CD8-positive, alpha-beta memory T cell (primary cell): Measurements from ENCODE around the gene CETP. TPM values are rescaled to one million over a fixed set of nuclear protein-coding genes. Genes with fewer than 3 reads are reported as not detected.
"Not testable (repeated sequence)": the region's sequence is repeated elsewhere in the genome, so short reads cannot be mapped to it uniquely, and the experiment has no call there.

Experiments
- CTCF ChIA-PET: fragments of 350-600 bp; sonication (Branson Sonifier 250); formaldehyde crosslinking; loops from one replicate; lab custom pipeline; 2021; ENCODE audit warnings: antibody characterized with exemption; lab: Charles Lee
- POLR2A ChIA-PET: fragments of 350-600 bp; sonication (Branson Sonifier 250); formaldehyde crosslinking; loops from one replicate; lab custom pipeline; 2021; ENCODE audit warnings: antibody characterized with exemption; lab: Charles Lee
- DNase-seq, 5 donors: peaks; one replicate each; pipeline versions ENCODE4 v3.0.0 to v3.0.0-alpha.2; 2020 to 2022; ENCODE audit warnings: mixed read lengths in 1 of 5
- H3K27ac ChIP-seq: one replicate; pipeline ENCODE4 v1.7.0; 2013; ENCODE audit warnings: low read depth, mild to moderate bottlenecking, low read length, moderate library complexity
- H3K27me3 ChIP-seq: 2 replicates; pipeline ENCODE4 v1.7.0; 2013; ENCODE audit warnings: low read length, mild to moderate bottlenecking; ENCODE audit not compliant: insufficient read depth, poor library complexity, severe bottlenecking
- H3K36me3 ChIP-seq: 2 replicates; pipeline ENCODE4 v1.7.0; 2013; ENCODE audit warnings: mild to moderate bottlenecking, low read length, moderate library complexity; ENCODE audit not compliant: insufficient read depth
- H3K4me1 ChIP-seq: 2 replicates; pipeline ENCODE4 v1.7.0; 2013; ENCODE audit warnings: mild to moderate bottlenecking, low read length, moderate library complexity; ENCODE audit not compliant: insufficient read depth
- H3K4me3 ChIP-seq: 2 replicates; pipeline ENCODE4 v1.7.0; 2013; ENCODE audit warnings: mild to moderate bottlenecking, low read length
- H3K9me3 ChIP-seq: 2 replicates; pipeline ENCODE4 v1.7.0; 2013; ENCODE audit warnings: mild to moderate bottlenecking, low read length
- H3K27ac Mint-ChIP-seq, 8 donors: one replicate each; pipeline ENCODE4 v1.8.0; 2020 to 2021; ENCODE audit warnings: mixed read lengths in 8 of 8, mild to moderate bottlenecking in 6 of 8, inconsistent platforms in 3 of 8, moderate library complexity in 3 of 8
- H3K27me3 Mint-ChIP-seq, 2 donors: one replicate each; pipeline ENCODE4 v1.8.0; 2020 to 2021; ENCODE audit warnings: mixed read lengths in 2 of 2, mild to moderate bottlenecking in 1 of 2, moderate library complexity in 1 of 2
- H3K36me3 Mint-ChIP-seq, 3 donors: one replicate each; pipeline ENCODE4 v1.8.0; 2020 to 2021; ENCODE audit warnings: mixed read lengths in 3 of 3, inconsistent platforms in 1 of 3, mild to moderate bottlenecking in 1 of 3
- H3K4me1 Mint-ChIP-seq, 3 donors: one replicate each; pipeline ENCODE4 v1.8.0; 2020 to 2021; ENCODE audit warnings: mixed read lengths in 3 of 3, inconsistent platforms in 1 of 3, mild to moderate bottlenecking in 1 of 3
- H3K4me3 Mint-ChIP-seq, 7 donors: one replicate each; pipeline ENCODE4 v1.8.0; 2020 to 2021; ENCODE audit warnings: mixed read lengths in 7 of 7, mild to moderate bottlenecking in 6 of 7, moderate library complexity in 4 of 7, inconsistent platforms in 2 of 7
- H3K9me3 Mint-ChIP-seq, 5 donors: one replicate each; pipeline ENCODE4 v1.8.0; 2020 to 2022; ENCODE audit warnings: mixed read lengths in 5 of 5, mild to moderate bottlenecking in 3 of 5, moderate library complexity in 2 of 5, inconsistent platforms in 1 of 5
- polyA plus RNA-seq: library from polyadenylated mRNA; unstranded; fragments of 300-500 nt; fragmentation: Illumina TruSeq; gene quantifications from one replicate; pipeline ENCODE4 v1.2.3, GENCODE V29; 2021
- total RNA-seq, 2 experiments: library from RNA; stranded (reverse); gene quantifications; one replicate each; pipeline ENCODE4 v1.2.3, GENCODE V29; 2021

The CETP gene
- total and polyA plus RNA-seq, 3 experiments from 2014 or later = not detected

GRCh38 chr16:56989988-56990387, 28.2 kb downstream of the CETP start:
- no peak for DNase-seq
- H3K27ac Mint-ChIP-seq = peak overlapping the region; percentile 94 to 100 (median 98)
- peak overlapping the region; percentile 88 for H3K4me3 ChIP-seq
- peaks cover 62% of the 10 kb centered on the region for H3K4me1 ChIP-seq
- peak overlapping the region; percentile 81 for H3K27ac ChIP-seq
- H3K36me3 Mint-ChIP-seq = peaks cover 10 to 54% (median 21%) of the 10 kb centered on the region in 3 donors
- peaks cover 69 to 83% (median 74%) of the 10 kb centered on the region in 3 donors for H3K4me1 Mint-ChIP-seq
- H3K9me3 Mint-ChIP-seq = no peaks in the 10 kb centered on the region
- H3K27me3 Mint-ChIP-seq = no peaks in the 10 kb centered on the region
- no peaks in the 10 kb centered on the region for H3K27me3 ChIP-seq
- H3K9me3 ChIP-seq = no peaks in the 10 kb centered on the region
- H3K36me3 ChIP-seq = peaks cover 5% of the 10 kb centered on the region
- ChIA-PET POLR2A (interaction anchor here (0.6 to 4.6 kb wide), 20 partner anchors 8 to 57 kb away, joined by 3 to 34 read pairs (median 6); no protein-coding TSS in a partner anchor), CTCF (interaction anchor here (0.8 to 8.9 kb wide), 12 partner anchors 9 to 94 kb away, joined by 3 to 80 read pairs (median 6); no protein-coding TSS in a partner anchor)
- H3K4me3 Mint-ChIP-seq = peak overlapping the region; percentile 98 to 100 (median 99)

- Histone ChIP-seq H3K36me3 (peaks cover 5% of the 10 kb centered on the region), H3K4me3 (peak overlapping the region; percentile 88), H3K27me3 (no peaks in the 10 kb centered on the region), H3K27ac (peak overlapping the region; percentile 81), H3K4me1 (peaks cover 62% of the 10 kb centered on the region), H3K9me3 (no peaks in the 10 kb centered on the region)
- CTCF ChIA-PET = interaction anchor here (1.0 to 8.9 kb wide), 7 partner anchors 8 to 93 kb away, joined by 3 to 80 read pairs (median 5); no protein-coding TSS in a partner anchor
- Mint-ChIP-seq H3K4me3 (peak overlapping the region; percentile 98 to 100 (median 99)), H3K4me1 (peaks cover 69 to 83% (median 74%) of the 10 kb centered on the region in 3 donors), H3K36me3 (peaks cover 10 to 58% (median 18%) of the 10 kb centered on the region in 3 donors), H3K27ac (peak overlapping the region; percentile 94 to 100 (median 98)), H3K27me3 (no peaks in the 10 kb centered on the region), H3K9me3 (no peaks in the 10 kb centered on the region)
- POLR2A ChIA-PET = interaction anchor here (0.7 to 4.6 kb wide), 8 partner anchors 9 to 60 kb away, joined by 4 to 34 read pairs (median 14); no protein-coding TSS in a partner anchor
- DNase-seq = no peak
Observed at GRCh38 chr16:56990407-56991286, 28.9 kb downstream of the CETP start.

DNA sequence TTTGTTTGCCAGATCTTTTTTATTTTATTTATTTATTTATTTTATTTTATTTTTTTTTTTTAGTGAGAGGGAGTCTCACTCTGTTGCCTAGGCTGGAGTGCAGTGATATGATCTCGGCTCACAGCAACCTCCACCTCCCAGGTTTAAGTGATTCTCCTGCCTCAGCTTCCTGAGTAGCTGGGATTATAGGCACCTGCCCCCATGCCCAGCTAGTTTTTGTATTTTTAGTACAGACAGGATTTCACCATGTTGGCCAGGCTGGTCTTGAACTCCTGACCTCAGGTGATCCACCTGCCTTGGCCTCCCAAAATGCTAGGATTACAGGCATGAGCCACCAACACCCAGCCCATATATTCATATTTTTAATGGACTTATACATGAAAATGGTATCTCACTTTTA, 30.7 kb downstream of the CETP start:
- H3K27me3 Mint-ChIP-seq, H3K27me3 ChIP-seq, H3K36me3 ChIP-seq, H3K27ac ChIP-seq, H3K9me3 ChIP-seq, H3K9me3 Mint-ChIP-seq: not testable (repeated sequence)
- DNase-seq = peak in 1 of 5 donors; percentile 5
- Histone ChIP-seq H3K4me1 (peaks cover 64% of the 10 kb centered on the region), H3K4me3 (peak overlapping the region; percentile 69)
- Mint-ChIP-seq H3K4me3 (peak overlapping the region; percentile 98 to 100 (median 99)), H3K27ac (peak overlapping the region; percentile 85 to 100 (median 96)), H3K4me1 (peaks cover 74 to 83% (median 75%) of the 10 kb centered on the region in 3 donors), H3K36me3 (peaks cover 15 to 71% (median 18%) of the 10 kb centered on the region in 3 donors)
- CTCF ChIA-PET = interaction anchor here (1.2 to 2.2 kb wide), 4 partner anchors 26 to 49 kb away, joined by 3 to 9 read pairs (median 6); no protein-coding TSS in a partner anchor
- POLR2A ChIA-PET = interaction anchor here (0.9 to 1.3 kb wide), 3 partner anchors 18 to 31 kb away, joined by 3 to 4 read pairs (median 3); no protein-coding TSS in a partner anchor

DNA sequence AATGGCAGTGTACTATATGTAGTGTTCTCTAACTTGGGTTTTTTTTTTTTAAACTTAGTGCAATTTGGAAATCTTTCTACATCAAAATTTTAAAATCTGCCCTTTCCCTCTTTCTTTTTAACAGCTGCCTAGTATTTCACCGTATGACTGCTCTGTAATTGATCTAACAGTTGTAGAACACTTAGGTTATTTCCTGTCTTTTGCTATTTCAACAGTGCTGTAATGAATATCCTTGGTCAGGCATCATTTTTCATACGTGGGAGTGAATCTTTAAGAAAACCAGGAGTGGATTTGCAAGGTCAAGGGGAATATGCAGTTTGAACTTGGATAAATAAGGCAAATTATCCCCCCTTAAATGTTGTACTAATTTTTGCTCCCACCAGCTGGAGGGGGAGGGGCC, 31.5 kb downstream of the CETP start:
- H3K9me3 Mint-ChIP-seq = no peaks in the 10 kb centered on the region
- peaks cover 74 to 83% (median 75%) of the 10 kb centered on the region in 3 donors for H3K4me1 Mint-ChIP-seq
- Histone ChIP-seq H3K4me3 (peak overlapping the region; percentile 64), H3K36me3 (peaks cover 8% of the 10 kb centered on the region), H3K27me3 (no peaks in the 10 kb centered on the region), H3K4me1 (peaks cover 64% of the 10 kb centered on the region), H3K27ac (no peak overlapping the region), H3K9me3 (no peaks in the 10 kb centered on the region)
- ChIA-PET CTCF (interaction anchor here (1.0 to 2.2 kb wide), 5 partner anchors 26 to 48 kb away, joined by 3 to 9 read pairs (median 5); no protein-coding TSS in a partner anchor), POLR2A (interaction anchor here (0.6 to 1.3 kb wide), 3 partner anchors 29 to 403 kb away, joined by 3 to 5 read pairs (median 3); no protein-coding TSS in a partner anchor)
- DNase-seq = no peak
- no peaks in the 10 kb centered on the region for H3K27me3 Mint-ChIP-seq
- H3K36me3 Mint-ChIP-seq = peaks cover 15 to 70% (median 16%) of the 10 kb centered on the region in 3 donors
- H3K27ac Mint-ChIP-seq = peak overlapping the region; percentile 61 to 99 (median 94)
- peak overlapping the region; percentile 80 to 99 (median 89) for H3K4me3 Mint-ChIP-seq

- Mint-ChIP-seq H3K27ac (peak overlapping the region; percentile 92 to 99 (median 94)), H3K27me3 (no peaks in the 10 kb centered on the region), H3K4me3 (peak overlapping the region; percentile 80 to 99 (median 89)), H3K9me3 (no peaks in the 10 kb centered on the region), H3K36me3 (peaks cover 15 to 74% (median 17%) of the 10 kb centered on the region in 3 donors), H3K4me1 (peaks cover 79 to 83% (median 82%) of the 10 kb centered on the region in 3 donors)
- POLR2A ChIA-PET = interaction anchor here (1.0 to 2.6 kb wide), 3 partner anchors 28 to 47 kb away, joined by 3 to 8 read pairs (median 7); no protein-coding TSS in a partner anchor
- no peaks in the 10 kb centered on the region for H3K9me3 ChIP-seq
- H3K27me3 ChIP-seq = no peaks in the 10 kb centered on the region
- CTCF ChIA-PET = interaction anchor here (1.0 to 3.2 kb wide), 4 partner anchors 11 to 30 kb away, joined by 3 to 19 read pairs (median 4); no protein-coding TSS in a partner anchor
- peaks cover 69% of the 10 kb centered on the region for H3K4me1 ChIP-seq
- peaks cover 15% of the 10 kb centered on the region for H3K36me3 ChIP-seq
- H3K4me3 ChIP-seq = peak overlapping the region; percentile 49
- peak in 1 of 5 donors; percentile 47 for DNase-seq
- H3K27ac ChIP-seq = peak overlapping the region; percentile 44
Observed at GRCh38 chr16:56994311-56994710, 32.6 kb downstream of the CETP start.

DNA sequence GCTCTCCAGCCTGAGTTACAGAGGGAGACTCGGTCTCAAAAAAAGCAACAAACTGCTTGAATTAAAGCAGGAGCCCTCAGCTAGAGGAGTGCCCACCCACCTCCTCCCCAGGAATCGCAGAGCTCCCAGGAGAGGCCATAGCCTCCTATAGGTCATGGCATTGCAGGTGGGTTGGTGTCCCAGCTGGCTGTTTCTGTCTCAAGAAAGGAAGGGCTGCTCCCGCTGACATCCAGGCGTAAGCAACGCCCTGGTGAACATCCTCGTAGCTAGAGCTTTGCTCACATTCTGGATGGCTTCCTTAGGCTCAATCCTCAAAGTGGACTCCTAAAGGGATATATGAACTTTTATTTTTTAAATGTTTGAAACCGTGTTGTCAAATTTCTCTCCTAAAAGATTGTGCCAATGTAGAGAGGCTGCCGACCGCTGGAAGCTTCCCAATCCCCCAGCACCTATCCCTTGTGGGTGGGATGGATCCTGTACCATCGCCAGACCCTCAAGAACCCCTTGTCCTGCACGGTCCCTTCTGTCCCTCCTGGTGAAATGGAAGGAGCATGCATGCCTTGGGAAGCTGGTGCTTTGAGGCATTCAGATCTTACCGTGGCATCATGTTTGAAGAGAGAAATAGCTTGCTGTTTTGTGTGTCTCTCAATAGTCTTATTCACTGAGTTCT, 33.5 kb downstream of the CETP start:
- H3K27me3 Mint-ChIP-seq = no peaks in the 10 kb centered on the region
- Histone ChIP-seq H3K27ac (peak overlapping the region; percentile 13), H3K4me3 (peak overlapping the region; percentile 49), H3K27me3 (no peaks in the 10 kb centered on the region), H3K4me1 (peaks cover 79% of the 10 kb centered on the region), H3K36me3 (peaks cover 15% of the 10 kb centered on the region), H3K9me3 (no peaks in the 10 kb centered on the region)
- H3K36me3 Mint-ChIP-seq = peaks cover 15 to 67% (median 15%) of the 10 kb centered on the region in 3 donors
- CTCF ChIA-PET = interaction anchor here (1.0 to 3.2 kb wide), 7 partner anchors 10 to 37 kb away, joined by 3 to 19 read pairs (median 5); no protein-coding TSS in a partner anchor
- peak overlapping the region; percentile 92 to 99 (median 94) for H3K27ac Mint-ChIP-seq
- no peak for DNase-seq
- no peaks in the 10 kb centered on the region for H3K9me3 Mint-ChIP-seq
- POLR2A ChIA-PET = interaction anchor here (0.9 to 2.6 kb wide), 9 partner anchors 9 to 97 kb away, joined by 3 to 10 read pairs (median 7); partner anchors contain the start of gene CPNE2
- peak overlapping the region; percentile 80 to 99 (median 88) for H3K4me3 Mint-ChIP-seq
- H3K4me1 Mint-ChIP-seq = peaks cover 89 to 92% (median 91%) of the 10 kb centered on the region in 3 donors

DNA sequence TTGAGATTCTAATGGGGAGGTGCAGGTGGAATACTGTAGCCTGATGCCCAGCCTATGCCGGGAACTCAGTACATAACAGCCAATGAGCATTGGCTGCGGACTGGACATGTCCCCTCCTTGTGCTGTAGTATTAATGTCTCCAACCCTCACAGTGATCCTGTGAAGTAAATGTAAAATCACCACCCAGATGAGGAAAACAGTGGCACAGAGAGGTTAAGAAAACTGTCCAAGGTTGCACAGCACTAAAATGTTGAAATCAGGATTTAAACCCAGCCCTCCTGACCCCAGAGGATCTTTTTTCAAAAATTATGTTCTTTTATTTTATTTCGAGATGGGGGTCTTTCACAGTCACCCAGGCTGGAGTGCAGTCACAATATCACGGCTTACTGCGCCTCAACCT, 35.5 kb downstream of the CETP start:
- peak in 1 of 5 donors; percentile 15 for DNase-seq
- CTCF ChIA-PET = interaction anchor here (2.9 kb wide), 1 partner anchor 8 kb away, joined by 17 read pairs; the partner anchor contains the start of gene NLRC5
- Mint-ChIP-seq H3K4me3 (peak overlapping the region; percentile 30 to 83 (median 78)), H3K9me3 (no peaks in the 10 kb centered on the region), H3K27me3 (no peaks in the 10 kb centered on the region), H3K4me1 (peaks cover 97 to 100% (median 97%) of the 10 kb centered on the region in 3 donors), H3K36me3 (peaks cover 5 to 61% (median 17%) of the 10 kb centered on the region in 3 donors), H3K27ac (peak overlapping the region; percentile 86 to 98 (median 94))
- Histone ChIP-seq H3K27ac (no peak overlapping the region), H3K36me3 (peaks cover 15% of the 10 kb centered on the region), H3K4me1 (peaks cover 91% of the 10 kb centered on the region), H3K9me3 (no peaks in the 10 kb centered on the region), H3K27me3 (no peaks in the 10 kb centered on the region), H3K4me3 (no peak overlapping the region)
- POLR2A ChIA-PET = interaction anchor here (0.7 to 1.4 kb wide), 2 partner anchors 8 to 10 kb away, joined by 5 to 7 read pairs; partner anchors contain the start of gene NLRC5
